ENCODE measurements around the gene CHRD.
"Not testable (repeated sequence)": the region's sequence is repeated elsewhere in the genome, so short reads cannot be mapped to it uniquely, and the experiment has no call there.

CHRD gene

GRCh38 chr3:184379358-184380184 lies at the start of gene CHRD:
Gene CHRD, plus strand, starts transcription at chr3:184380054. Its CDS starts 265 bp downstream, at chr3:184380319.
- Mint-ChIP-seq H3K27me3 (peaks cover 54% of the 10 kb centered on the region), H3K27ac (no peak within 1 kb of the TSS), H3K4me3 (peak within 1 kb of the TSS; percentile 67), H3K9me3 (no peaks in the 10 kb centered on the region), H3K36me3 (ENCODE audit: low read depth) (no peaks in the 10 kb centered on the region), H3K4me1 (ENCODE audit: low read depth) (peaks cover 8% of the 10 kb centered on the region)

DNA sequence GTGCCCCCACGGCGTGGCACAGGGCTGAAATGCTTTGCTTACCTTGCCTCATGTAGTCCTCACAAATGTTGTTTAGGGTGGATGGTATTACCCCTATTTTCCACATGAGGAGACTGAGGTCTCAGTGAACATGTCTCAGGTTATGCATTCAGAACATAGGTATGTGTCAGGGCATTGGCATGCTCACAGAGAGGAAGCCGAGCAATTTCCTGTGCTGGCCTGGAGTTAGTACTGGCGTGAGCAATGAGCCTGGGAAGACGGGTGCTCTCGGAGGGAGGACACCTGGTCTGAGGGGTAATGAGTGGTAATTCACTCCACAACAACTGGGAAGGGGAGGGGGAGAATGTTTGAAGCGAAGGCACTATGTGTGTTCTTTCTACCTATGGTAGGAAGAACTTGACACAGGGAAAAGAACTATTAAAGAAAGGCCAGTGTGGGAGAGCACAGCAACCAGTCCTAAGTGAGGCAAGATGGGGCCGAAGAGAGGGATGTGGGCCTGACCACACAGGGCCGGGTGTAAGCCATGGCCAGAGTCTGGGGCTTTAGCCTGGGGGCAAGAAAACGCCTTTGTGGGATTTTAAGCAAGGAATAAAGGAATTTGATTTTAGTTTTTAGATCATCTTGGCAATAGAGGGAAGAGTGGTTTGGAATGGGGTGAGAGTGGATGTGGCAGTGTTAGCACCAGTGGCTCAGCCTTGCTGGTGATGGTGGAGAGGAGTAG lies 47.3 kb upstream of the CHRD start:
- Mint-ChIP-seq H3K4me1 (ENCODE audit: low read depth) (peaks cover 72% of the 10 kb centered on the region), H3K27ac (peak overlapping the region; percentile 84), H3K4me3 (no peak overlapping the region), H3K27me3 (no peaks in the 10 kb centered on the region), H3K36me3 (ENCODE audit: low read depth) (peaks cover 75% of the 10 kb centered on the region), H3K9me3 (no peaks in the 10 kb centered on the region)

GRCh38 chr3:184333190-184333589 lies 46.7 kb upstream of the CHRD start:
- Mint-ChIP-seq H3K36me3 (ENCODE audit: low read depth) (peaks cover 69% of the 10 kb centered on the region), H3K4me1 (ENCODE audit: low read depth) (peaks cover 79% of the 10 kb centered on the region), H3K9me3 (no peaks in the 10 kb centered on the region), H3K27ac (peak overlapping the region; percentile 84), H3K4me3 (peak overlapping the region; percentile 17), H3K27me3 (no peaks in the 10 kb centered on the region)

- Mint-ChIP-seq H3K4me3 (peak overlapping the region; percentile 15), H3K36me3 (ENCODE audit: low read depth) (peaks cover 65% of the 10 kb centered on the region), H3K9me3 (no peaks in the 10 kb centered on the region)
Measured at GRCh38 chr3:184333700-184334099, 46.2 kb upstream of the CHRD start.

GRCh38 chr3:184334470-184335158 lies 45.2 kb upstream of the CHRD start:
- no peaks in the 10 kb centered on the region for H3K9me3 Mint-ChIP-seq
- H3K27ac Mint-ChIP-seq = peak overlapping the region; percentile 96
- no peaks in the 10 kb centered on the region for H3K27me3 Mint-ChIP-seq
- H3K4me3 Mint-ChIP-seq = peak overlapping the region; percentile 60
- peaks cover 74% of the 10 kb centered on the region for H3K4me1 Mint-ChIP-seq (ENCODE audit: low read depth)
- peaks cover 55% of the 10 kb centered on the region for H3K36me3 Mint-ChIP-seq (ENCODE audit: low read depth)

More at GRCh38 chr3:184333700-184334099, 46.2 kb upstream of the CHRD start:
- Mint-ChIP-seq H3K27ac (peak overlapping the region; percentile 84), H3K27me3 (no peaks in the 10 kb centered on the region), H3K4me1 (ENCODE audit: low read depth) (peaks cover 80% of the 10 kb centered on the region)

GRCh38 chr3:184335291-184335660 lies 44.6 kb upstream of the CHRD start:
- Mint-ChIP-seq H3K4me1 (ENCODE audit: low read depth) (peaks cover 70% of the 10 kb centered on the region), H3K4me3 (peak overlapping the region; percentile 88), H3K27me3 (no peaks in the 10 kb centered on the region), H3K9me3 (no peaks in the 10 kb centered on the region), H3K36me3 (ENCODE audit: low read depth) (peaks cover 50% of the 10 kb centered on the region), H3K27ac (peak overlapping the region; percentile 88)

DNA sequence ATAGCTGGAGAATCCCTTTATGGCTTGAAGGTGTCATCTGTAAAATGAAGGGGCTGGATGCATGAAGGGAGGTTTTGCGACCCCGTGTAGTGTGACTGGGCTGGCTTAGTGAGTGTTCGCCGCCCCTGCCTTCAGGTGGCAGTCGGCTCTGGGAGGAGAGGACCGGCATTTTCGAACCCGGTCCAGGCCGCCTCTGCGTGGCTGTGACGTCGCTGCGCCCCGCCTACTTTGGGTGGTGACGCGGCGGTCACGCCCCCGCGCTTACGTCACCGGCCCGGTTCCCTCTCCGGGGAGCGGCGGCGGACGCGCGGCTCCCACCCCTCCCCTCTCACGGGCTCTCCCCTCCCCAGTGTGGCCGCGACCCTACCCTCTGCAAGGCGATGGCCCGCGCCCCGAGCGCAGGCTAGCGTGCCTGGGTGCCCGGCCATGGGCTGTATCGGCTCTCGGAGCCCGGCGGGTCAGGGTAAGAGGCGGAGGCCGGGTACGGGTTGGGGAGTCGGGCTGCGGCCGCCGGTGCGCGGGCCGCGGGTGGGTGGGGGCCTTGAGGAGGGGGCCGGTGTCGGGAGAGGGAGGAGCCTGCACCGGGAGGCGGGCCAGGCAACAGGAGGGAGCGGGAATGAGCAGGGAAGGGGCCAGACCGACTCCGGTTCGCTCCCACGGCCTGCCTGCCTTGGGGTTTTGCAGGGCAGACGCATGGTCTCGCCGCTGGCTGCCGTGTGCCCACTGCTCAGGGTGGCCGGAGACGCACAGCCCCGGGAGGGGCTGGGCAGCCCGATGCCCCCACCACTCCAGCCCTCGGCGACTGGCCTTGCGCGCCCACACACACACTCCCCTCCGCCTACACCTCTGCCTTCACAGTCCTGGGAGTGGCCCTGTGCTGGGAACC lies 44.0 kb upstream of the CHRD start:
- Mint-ChIP-seq H3K9me3 (no peaks in the 10 kb centered on the region), H3K4me1 (ENCODE audit: low read depth) (peaks cover 66% of the 10 kb centered on the region), H3K27ac (peak overlapping the region; percentile 88), H3K4me3 (peak overlapping the region; percentile 88), H3K36me3 (ENCODE audit: low read depth) (peaks cover 45% of the 10 kb centered on the region), H3K27me3 (no peaks in the 10 kb centered on the region)

DNA sequence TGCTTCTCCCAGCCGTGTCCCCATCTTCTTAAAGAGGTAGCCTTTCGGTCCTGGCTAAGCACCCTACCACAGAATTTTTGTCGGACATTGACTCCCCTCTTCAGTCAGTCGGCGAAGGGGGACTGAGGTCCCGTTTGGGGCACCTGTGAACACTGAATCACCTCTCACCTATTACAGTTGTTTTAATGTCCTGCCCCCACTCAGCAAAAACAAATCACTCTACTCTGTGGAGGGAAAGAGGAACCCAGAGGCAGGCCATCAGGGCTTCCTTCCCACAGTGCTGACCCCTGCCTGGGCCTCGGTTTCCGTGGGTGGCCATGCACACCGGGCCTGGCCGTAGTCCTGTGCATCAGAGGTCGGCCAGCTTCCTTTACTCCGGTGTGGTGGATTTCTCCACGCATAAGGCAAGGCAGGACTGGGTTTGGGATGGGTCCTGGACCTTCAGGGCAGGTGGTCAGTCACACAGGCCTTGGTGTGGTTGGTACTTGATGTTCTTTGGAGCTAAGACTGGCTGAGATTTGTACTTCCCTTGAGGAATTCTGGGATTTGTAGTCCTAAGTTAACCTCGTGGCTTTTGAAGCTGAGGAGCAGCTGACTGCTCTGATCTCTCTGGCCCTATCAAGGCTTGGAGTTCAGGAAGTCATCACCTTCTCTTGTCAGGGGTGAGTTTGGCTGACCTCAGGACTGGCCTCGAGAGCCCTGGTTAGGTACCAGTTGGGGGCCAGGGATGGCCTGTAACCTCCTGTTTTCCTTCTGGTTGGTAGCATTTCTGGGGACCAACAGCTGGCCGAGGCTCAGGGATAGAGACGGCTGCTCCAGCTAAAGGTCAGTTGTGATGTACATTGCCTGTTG lies 43.1 kb upstream of the CHRD start:
- peak overlapping the region; percentile 81 for H3K27ac Mint-ChIP-seq

GRCh38 chr3:184337399-184337714 lies 42.5 kb upstream of the CHRD start, which contains the start of gene FAM131A:
Gene FAM131A, plus strand, starts transcription at chr3:184337600. Its CDS starts 31 bp downstream, at chr3:184337631.
- H3K27me3 Mint-ChIP-seq = no peaks in the 10 kb centered on the region
- H3K4me1 Mint-ChIP-seq (ENCODE audit: low read depth) = peaks cover 52% of the 10 kb centered on the region
- peak within 1 kb of the TSS; percentile 81 for H3K27ac Mint-ChIP-seq
- peaks cover 30% of the 10 kb centered on the region for H3K36me3 Mint-ChIP-seq (ENCODE audit: low read depth)
- H3K4me3 Mint-ChIP-seq = peak within 1 kb of the TSS; percentile 88
- H3K9me3 Mint-ChIP-seq = no peaks in the 10 kb centered on the region

More for the DNA sequence above, 43.1 kb upstream of the CHRD start:
- H3K4me3 Mint-ChIP-seq = peak overlapping the region; percentile 88
- no peaks in the 10 kb centered on the region for H3K9me3 Mint-ChIP-seq
- peaks cover 36% of the 10 kb centered on the region for H3K36me3 Mint-ChIP-seq (ENCODE audit: low read depth)
- H3K27me3 Mint-ChIP-seq = no peaks in the 10 kb centered on the region
- H3K4me1 Mint-ChIP-seq (ENCODE audit: low read depth) = peaks cover 57% of the 10 kb centered on the region

GRCh38 chr3:184337981-184338380 lies 41.9 kb upstream of the CHRD start:
- no peaks in the 10 kb centered on the region for H3K27me3 Mint-ChIP-seq
- no peak overlapping the region for H3K27ac Mint-ChIP-seq
- H3K36me3 Mint-ChIP-seq (ENCODE audit: low read depth) = peaks cover 24% of the 10 kb centered on the region
- H3K4me1 Mint-ChIP-seq (ENCODE audit: low read depth) = peaks cover 45% of the 10 kb centered on the region
- H3K4me3 Mint-ChIP-seq = no peak overlapping the region
- no peaks in the 10 kb centered on the region for H3K9me3 Mint-ChIP-seq

- Mint-ChIP-seq H3K36me3 (ENCODE audit: low read depth) (peaks cover 18% of the 10 kb centered on the region), H3K9me3 (no peaks in the 10 kb centered on the region), H3K27me3 (no peaks in the 10 kb centered on the region), H3K4me1 (ENCODE audit: low read depth) (peaks cover 40% of the 10 kb centered on the region), H3K4me3 (no peak overlapping the region), H3K27ac (no peak overlapping the region)
Measured at GRCh38 chr3:184338511-184338945, 41.3 kb upstream of the CHRD start.

- Mint-ChIP-seq H3K4me1 (ENCODE audit: low read depth) (peaks cover 35% of the 10 kb centered on the region), H3K9me3 (no peaks in the 10 kb centered on the region), H3K4me3 (no peak overlapping the region), H3K27me3 (no peaks in the 10 kb centered on the region), H3K27ac (no peak overlapping the region), H3K36me3 (ENCODE audit: low read depth) (peaks cover 14% of the 10 kb centered on the region)
Measured at GRCh38 chr3:184339001-184339400, 40.9 kb upstream of the CHRD start.

- not testable (repeated sequence) for H3K4me3 Mint-ChIP-seq; H3K36me3 Mint-ChIP-seq (ENCODE audit: low read depth); H3K27ac Mint-ChIP-seq; H3K9me3 Mint-ChIP-seq; H3K27me3 Mint-ChIP-seq
- peaks cover 29% of the 10 kb centered on the region for H3K4me1 Mint-ChIP-seq (ENCODE audit: low read depth)
Measured at GRCh38 chr3:184339451-184340135, 40.3 kb upstream of the CHRD start.

Measured in stimulated activated naive CD8-positive, alpha-beta T cell treated with anti-CD3 and anti-CD28 coated beads, Interleukin-15, Interleukin-2, amounts not matched to agents 100 ng/mL and 50 ng/mL, for 24 hours (primary cell).